Mesenchymal stem cell (in vitro differentiated cells and primary cell): ENCODE results near the gene RBMS3.

Source experiments
- DNase-seq: peaks from one replicate; pipeline ENCODE4 v3.0.0-alpha.2; 2013
- H2AFZ ChIP-seq: one replicate; pipeline ENCODE4 v1.6.1; 2013; ENCODE audit warnings: low read depth, mild to moderate bottlenecking, control low read depth, inconsistent platforms, low read length, moderate library complexity
- H2AK5ac ChIP-seq: 2 replicates; pipeline ENCODE4 v1.6.1; 2013; ENCODE audit warnings: low read length, moderate library complexity, mild to moderate bottlenecking, inconsistent platforms; ENCODE audit not compliant: severe bottlenecking
- H2BK120ac ChIP-seq: one replicate; pipeline ENCODE4 v1.6.1; 2013; ENCODE audit warnings: low read depth, mild to moderate bottlenecking, inconsistent platforms, low read length, moderate library complexity
- H2BK12ac ChIP-seq, 2 experiments: one replicate each; pipeline ENCODE4 v1.6.1; 2013; ENCODE audit warnings: inconsistent platforms in 2 of 2, low read length in 2 of 2, mild to moderate bottlenecking in 2 of 2, moderate library complexity in 2 of 2, control low read depth in 1 of 2
- H2BK15ac ChIP-seq: one replicate; pipeline ENCODE4 v1.6.1; 2013; ENCODE audit warnings: mild to moderate bottlenecking, low read depth, inconsistent platforms; ENCODE audit not compliant: poor library complexity, severe bottlenecking
- H2BK5ac ChIP-seq: 2 replicates; pipeline ENCODE4 v1.6.1; 2013; ENCODE audit warnings: low read depth, mild to moderate bottlenecking, low read length, control low read depth, inconsistent platforms; ENCODE audit not compliant: poor library complexity, severe bottlenecking
- H3K14ac ChIP-seq, 2 experiments: one replicate each; pipeline ENCODE4 v1.6.1; 2013; ENCODE audit warnings: inconsistent platforms in 2 of 2, low read length in 2 of 2, control low read depth in 1 of 2, mild to moderate bottlenecking in 1 of 2, moderate library complexity in 1 of 2
- H3K18ac ChIP-seq, 2 experiments: one replicate each; pipeline ENCODE4 v1.6.1; 2013; ENCODE audit warnings: inconsistent platforms in 2 of 2, low read length in 2 of 2, control low read depth in 1 of 2, low read depth in 1 of 2, mild to moderate bottlenecking in 1 of 2
- H3K23ac ChIP-seq, 2 experiments: one replicate each; pipeline ENCODE4 v1.6.1; 2013; ENCODE audit warnings: inconsistent platforms in 2 of 2, low read length in 2 of 2, mild to moderate bottlenecking in 2 of 2, moderate library complexity in 2 of 2, control low read depth in 1 of 2
- H3K27ac ChIP-seq: 2 replicates; pipeline ENCODE4 v1.5.1; 2013; ENCODE audit warnings: mild to moderate bottlenecking, moderate library complexity, low read length, control low read depth, inconsistent platforms; ENCODE audit not compliant: poor library complexity, severe bottlenecking
- H3K27me3 ChIP-seq, 2 experiments: 2 replicates each; pipeline versions ENCODE4 v1.6.1 to v1.7.0; 2013; ENCODE audit warnings: low read length in 2 of 2, mild to moderate bottlenecking in 2 of 2, moderate library complexity in 2 of 2, control low read depth in 1 of 2, inconsistent platforms in 1 of 2; ENCODE audit not compliant: control insufficient read depth in 1 of 2, insufficient read depth in 1 of 2
- H3K36me3 ChIP-seq, 2 experiments: 2 replicates each; pipeline versions ENCODE4 v1.6.1 to v1.7.0; 2013; ENCODE audit warnings: low read length in 2 of 2, control low read depth in 1 of 2, inconsistent platforms in 1 of 2, low read depth in 1 of 2, mild to moderate bottlenecking in 1 of 2; ENCODE audit not compliant: insufficient read depth in 2 of 2, control insufficient read depth in 1 of 2
- H3K4ac ChIP-seq, 2 experiments: one replicate each; pipeline ENCODE4 v1.6.1; 2013; ENCODE audit warnings: inconsistent platforms in 2 of 2, low read length in 2 of 2, mild to moderate bottlenecking in 2 of 2, moderate library complexity in 2 of 2, control low read depth in 1 of 2, low read depth in 1 of 2
- H3K4me1 ChIP-seq: 2 replicates; pipeline ENCODE4 v1.6.1; 2013; ENCODE audit warnings: low read depth, low read length, control low read depth; ENCODE audit not compliant: control insufficient read depth, insufficient read depth
- H3K4me2 ChIP-seq: 2 replicates; pipeline ENCODE4 v1.6.1; 2013; ENCODE audit warnings: low read length, mild to moderate bottlenecking, inconsistent platforms; ENCODE audit not compliant: poor library complexity, severe bottlenecking
- H3K4me3 ChIP-seq, 2 experiments: 2 replicates each; pipeline versions ENCODE4 v1.5.1 to v1.7.0; 2013; ENCODE audit warnings: low read length in 2 of 2, mild to moderate bottlenecking in 2 of 2, control low read depth in 1 of 2, low read depth in 1 of 2; ENCODE audit not compliant: insufficient read depth in 1 of 2
- H3K79me1 ChIP-seq: replicated peaks from 2 replicates; pipeline ENCODE4 v1.6.1; 2013; ENCODE audit warnings: mild to moderate bottlenecking, control low read depth, low read length, inconsistent platforms; ENCODE audit not compliant: poor library complexity, severe bottlenecking
- H3K9ac ChIP-seq: 2 replicates; pipeline ENCODE4 v1.7.0; 2013; ENCODE audit warnings: mild to moderate bottlenecking, low read length, moderate library complexity
- H3K9me3 ChIP-seq: 2 replicates; pipeline ENCODE4 v1.7.0; 2013; ENCODE audit warnings: mild to moderate bottlenecking, low read length; ENCODE audit not compliant: control insufficient read depth
- H4K8ac ChIP-seq: one replicate; pipeline ENCODE4 v1.6.1; 2013; ENCODE audit warnings: inconsistent platforms, mild to moderate bottlenecking, low read length, moderate library complexity
- H4K91ac ChIP-seq: one replicate; pipeline ENCODE4 v1.6.1; 2013; ENCODE audit warnings: mild to moderate bottlenecking, low read length, inconsistent platforms
- WGBS: methylation state at CpG from one replicate; pipeline ENCODE4 v1.1.7; 2013; ENCODE audit warnings: mixed read lengths; 5-methylcytosine and 5-hydroxymethylcytosine counted together

RBMS3 gene

GRCh38 chr3:29887451-29887850 lies 606.6 kb downstream of the RBMS3 start:
- Histone ChIP-seq H4K91ac (no peak overlapping the region), H3K36me3 (no peaks in the 10 kb centered on the region), H2BK15ac (no peak overlapping the region), H2BK5ac (no peak overlapping the region), H3K4ac (no peak overlapping the region), H3K4me2 (no peak overlapping the region), H3K4me3 (no peak overlapping the region), H3K14ac (no peak overlapping the region), H3K4me1 (peaks cover 1% of the 10 kb centered on the region), H3K27me3 (no peaks in the 10 kb centered on the region), H3K9me3 (no peaks in the 10 kb centered on the region), H2AFZ (no peak overlapping the region), H3K79me1 (peaks cover 4% of the 10 kb centered on the region), H3K9ac (no peak overlapping the region), H2BK120ac (no peak overlapping the region), H2AK5ac (no peak overlapping the region), H3K18ac (no peak overlapping the region), H3K27ac (no peak overlapping the region), H4K8ac (no peak overlapping the region), H2BK12ac (no peak overlapping the region), H3K23ac (no peak overlapping the region)
- WGBS = 43% methylated on average over 1 of the region's 2 CpGs
- peak; percentile 8 for DNase-seq

DNA sequence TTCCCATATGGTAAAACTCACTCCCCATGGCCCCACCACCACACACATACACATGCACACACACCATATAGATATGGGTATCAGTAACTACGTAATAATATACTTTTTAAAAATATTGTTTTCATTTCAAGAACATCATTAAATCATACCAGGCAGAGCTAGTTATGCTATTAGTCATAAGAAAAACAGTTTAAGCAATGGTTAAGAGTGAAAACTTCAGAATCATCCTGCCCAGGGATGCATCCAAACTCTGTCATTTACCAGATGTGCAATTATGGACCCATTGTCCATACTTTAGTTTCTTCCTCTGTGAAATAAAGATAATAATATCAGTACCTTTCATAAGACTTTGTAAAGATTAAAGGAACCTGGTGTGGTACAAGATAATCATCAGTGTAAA lies 608.3 kb downstream of the RBMS3 start:
- Histone ChIP-seq H3K4me2 (no peak overlapping the region), H2BK120ac (no peak overlapping the region), H3K79me1 (peaks cover 5% of the 10 kb centered on the region), H3K9me3 (no peaks in the 10 kb centered on the region), H2BK5ac (no peak overlapping the region), H3K27me3 (no peaks in the 10 kb centered on the region), H4K91ac (no peak overlapping the region), H3K36me3 (no peaks in the 10 kb centered on the region), H3K14ac (no peak overlapping the region), H2AFZ (no peak overlapping the region), H3K4me1 (peaks cover 1% of the 10 kb centered on the region), H3K27ac (no peak overlapping the region), H2BK15ac (no peak overlapping the region), H3K9ac (no peak overlapping the region), H3K4me3 (no peak overlapping the region), H3K18ac (no peak overlapping the region), H2AK5ac (no peak overlapping the region), H3K4ac (no peak overlapping the region), H3K23ac (no peak overlapping the region), H4K8ac (no peak overlapping the region), H2BK12ac (no peak overlapping the region)
- no peak for DNase-seq
- no CpG with 5 or more reads among the region's 1 CpG for WGBS

DNA sequence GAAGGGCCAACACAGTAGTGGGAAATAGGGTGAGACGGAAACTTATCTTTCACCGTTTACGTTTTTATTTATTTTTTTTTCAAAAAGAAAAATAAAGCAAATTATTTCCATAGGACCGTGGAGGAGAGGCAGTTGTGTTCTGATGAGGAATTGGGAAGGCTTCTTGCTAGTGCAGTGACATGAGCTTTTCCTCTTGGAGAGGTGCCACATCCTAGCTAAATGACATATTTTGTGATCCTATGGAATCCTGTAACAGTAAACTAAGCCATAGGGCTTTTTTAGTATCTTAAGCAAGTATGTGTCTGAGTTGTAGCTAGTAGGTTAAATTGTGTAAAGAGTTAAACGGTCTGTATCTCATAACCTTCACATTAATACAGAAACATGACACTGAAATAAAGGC lies 609.9 kb downstream of the RBMS3 start:
- Histone ChIP-seq H3K36me3 (no peaks in the 10 kb centered on the region), H3K14ac (no peak overlapping the region), H3K4me1 (peaks cover 1% of the 10 kb centered on the region), H2AK5ac (no peak overlapping the region), H2BK120ac (no peak overlapping the region), H3K23ac (no peak overlapping the region), H3K4ac (no peak overlapping the region), H3K27ac (no peak overlapping the region), H3K4me3 (no peak overlapping the region), H2BK12ac (no peak overlapping the region), H3K79me1 (peaks cover 5% of the 10 kb centered on the region), H2BK15ac (no peak overlapping the region), H3K9ac (no peak overlapping the region), H3K27me3 (no peaks in the 10 kb centered on the region), H3K4me2 (no peak overlapping the region), H4K91ac (no peak overlapping the region), H3K9me3 (no peaks in the 10 kb centered on the region), H3K18ac (no peak overlapping the region), H2AFZ (no peak overlapping the region), H4K8ac (no peak overlapping the region), H2BK5ac (no peak overlapping the region)
- WGBS = 84% methylated on average over 1 of the region's 5 CpGs
- no peak for DNase-seq

- no peak overlapping the region for H2BK15ac ChIP-seq
- no peak overlapping the region for H2BK12ac ChIP-seq
- H2AK5ac ChIP-seq = no peak overlapping the region
- no peak overlapping the region for H3K18ac ChIP-seq
- no peak overlapping the region for H3K9ac ChIP-seq
- no peaks in the 10 kb centered on the region for H3K27me3 ChIP-seq
- H3K4me3 ChIP-seq = no peak overlapping the region
- no peak overlapping the region for H3K4ac ChIP-seq
- no peak overlapping the region for H3K23ac ChIP-seq
- no peak overlapping the region for H4K8ac ChIP-seq
- H3K14ac ChIP-seq = no peak overlapping the region
- WGBS = 97% methylated on average over 6 of the region's 6 CpGs
- H2BK120ac ChIP-seq = no peak overlapping the region
- H2AFZ ChIP-seq = no peak overlapping the region
- no peak overlapping the region for H4K91ac ChIP-seq
- H2BK5ac ChIP-seq = no peak overlapping the region
- peaks cover 5% of the 10 kb centered on the region for H3K79me1 ChIP-seq
- no peak overlapping the region for H3K4me2 ChIP-seq
- H3K9me3 ChIP-seq = no peaks in the 10 kb centered on the region
- DNase-seq = no peak
- no peak overlapping the region for H3K27ac ChIP-seq
- peaks cover 1% of the 10 kb centered on the region for H3K4me1 ChIP-seq
- H3K36me3 ChIP-seq = peaks cover 0 to 14% of the 10 kb centered on the region in 2 experiments
Measured at GRCh38 chr3:29892976-29893554, 612.2 kb downstream of the RBMS3 start.
